GM12872 (cell line): ENCODE data around the gene PHOSPHO2.

ENCODE experiments used
- CTCF ChIP-seq: IDR thresholded peaks from 3 replicates; pipeline ENCODE4 v1.5.1; 2011; ENCODE audit warnings: low read depth, mild to moderate bottlenecking, low read length, moderate library complexity; ENCODE audit not compliant: insufficient read depth

PHOSPHO2 gene

GRCh38 chr2:169694113-169694893, at the start of gene PHOSPHO2, which contains the start of gene CFAP210:
Gene PHOSPHO2 (plus strand): TSS chr2:169694469. CDS start chr2:169700972, 6,503 bp downstream.
Gene CFAP210 (minus strand): TSS chr2:169694405. CDS start chr2:169694327, 78 bp downstream.
- no peak for TF ChIP-seq CTCF

- TF ChIP-seq CTCF = no peak
These were observed 46.8 kb upstream of the PHOSPHO2 start for GRCh38 chr2:169647496-169647895.

- no peak for TF ChIP-seq CTCF
These were observed 45.0 kb upstream of the PHOSPHO2 start for GRCh38 chr2:169649278-169649677.

GRCh38 chr2:169653636-169654035, 40.6 kb upstream of the PHOSPHO2 start:
- TF ChIP-seq CTCF = no peak

GRCh38 chr2:169656164-169656563, 38.1 kb upstream of the PHOSPHO2 start:
- TF ChIP-seq CTCF = no peak

- no peak for TF ChIP-seq CTCF
These were observed 35.4 kb upstream of the PHOSPHO2 start for GRCh38 chr2:169658877-169659276.

GRCh38 chr2:169659320-169659719, 34.9 kb upstream of the PHOSPHO2 start:
- no peak for TF ChIP-seq CTCF
